ENCODE data around the gene TMPRSS2.

TMPRSS2 gene

DNA sequence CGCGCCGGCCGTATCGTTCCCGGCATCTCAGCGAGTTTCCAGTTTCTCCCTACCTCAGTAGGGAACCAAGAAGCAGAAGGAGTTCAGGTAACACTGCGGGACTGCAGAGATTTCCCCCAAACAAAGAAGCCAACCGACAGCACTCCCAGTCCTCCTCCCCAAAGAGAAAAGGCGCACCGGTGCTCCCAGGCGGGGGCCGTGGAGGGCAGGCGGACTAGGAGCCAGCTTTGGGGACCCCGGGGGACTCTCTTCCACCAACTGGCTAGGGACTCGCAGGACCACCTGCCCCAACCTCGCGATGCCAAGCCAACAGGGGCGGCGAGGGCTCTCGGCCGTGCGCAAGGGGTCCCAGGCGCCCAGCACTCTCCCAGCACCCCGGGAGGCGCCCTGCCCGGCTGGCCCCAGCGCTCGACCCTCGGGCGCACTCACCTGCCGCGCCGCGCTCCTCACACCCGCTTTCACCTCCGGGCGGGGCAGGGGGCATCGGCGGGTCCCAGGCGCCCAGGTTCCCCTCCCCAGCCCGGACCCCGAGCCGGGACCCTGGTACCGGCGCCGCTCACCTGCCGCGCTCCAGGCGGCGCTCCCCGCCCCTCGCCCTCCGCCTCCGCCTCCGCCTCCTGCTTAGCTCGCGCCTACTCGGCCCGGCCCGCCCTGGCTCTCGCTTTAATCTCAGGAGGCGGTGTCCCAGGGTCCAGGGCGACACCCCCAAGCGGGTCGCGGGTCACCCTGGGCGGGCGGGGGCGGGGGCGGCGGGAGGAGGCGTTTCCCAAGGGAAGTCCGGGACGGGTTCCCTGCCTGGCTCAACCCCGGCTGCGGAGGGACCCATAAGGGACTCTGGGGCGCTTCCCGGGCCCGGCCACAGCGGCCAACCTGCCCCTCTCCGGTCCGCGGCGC lies at the start of gene TMPRSS2:
Gene TMPRSS2 (minus strand): TSS at position 638 of the 894 bp plus-strand sequence. CDS start 10,025 bp downstream, outside the sequence.
- DNase-seq, result no peak

DNA sequence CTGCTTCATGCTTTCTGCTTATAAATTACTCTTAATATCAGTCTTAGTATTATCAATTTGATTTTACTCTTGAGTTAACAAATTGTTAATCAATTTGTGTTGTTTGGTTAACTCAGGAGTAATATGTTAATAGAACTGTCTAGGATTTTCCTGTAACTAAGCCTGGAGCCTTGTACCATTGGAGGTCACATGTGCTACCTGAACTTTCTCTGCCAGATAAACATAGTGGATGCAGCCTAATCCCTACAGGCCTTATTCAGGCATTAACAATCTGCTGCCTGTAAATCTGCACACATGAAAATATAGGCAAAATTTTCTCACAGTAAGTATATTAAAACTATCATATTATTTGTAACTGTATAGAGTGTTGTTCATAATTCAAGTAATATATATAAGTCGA lies 47.1 kb upstream of the TMPRSS2 start:
- no peak for DNase-seq

DNA sequence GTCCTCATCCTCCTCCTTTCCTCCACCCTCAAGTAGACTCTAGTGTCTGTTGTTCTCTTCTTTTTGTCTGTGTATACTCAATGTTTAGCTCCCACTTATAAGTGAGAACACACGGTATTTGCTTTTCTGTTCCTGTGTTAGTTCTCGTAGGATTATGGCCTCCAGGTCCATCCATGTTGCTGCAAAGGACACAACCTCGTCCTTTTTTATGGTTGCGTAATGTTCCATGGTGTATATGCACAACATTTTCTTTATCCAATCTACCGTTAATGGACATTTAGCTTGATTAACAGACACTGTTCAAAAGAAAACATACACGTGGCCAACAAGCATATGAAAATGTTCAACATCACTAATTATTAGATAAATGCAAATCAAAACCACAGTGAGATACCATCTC lies 44.3 kb upstream of the TMPRSS2 start:
- no peak for DNase-seq

GRCh38 chr21:41548781-41549180 lies 40.8 kb upstream of the TMPRSS2 start:
- no peak for DNase-seq

- DNase-seq, result no peak
Measured at GRCh38 chr21:41547111-41547510, 39.2 kb upstream of the TMPRSS2 start.

GRCh38 chr21:41545500-41546359 lies 37.8 kb upstream of the TMPRSS2 start:
- DNase-seq, result no peak

DNA sequence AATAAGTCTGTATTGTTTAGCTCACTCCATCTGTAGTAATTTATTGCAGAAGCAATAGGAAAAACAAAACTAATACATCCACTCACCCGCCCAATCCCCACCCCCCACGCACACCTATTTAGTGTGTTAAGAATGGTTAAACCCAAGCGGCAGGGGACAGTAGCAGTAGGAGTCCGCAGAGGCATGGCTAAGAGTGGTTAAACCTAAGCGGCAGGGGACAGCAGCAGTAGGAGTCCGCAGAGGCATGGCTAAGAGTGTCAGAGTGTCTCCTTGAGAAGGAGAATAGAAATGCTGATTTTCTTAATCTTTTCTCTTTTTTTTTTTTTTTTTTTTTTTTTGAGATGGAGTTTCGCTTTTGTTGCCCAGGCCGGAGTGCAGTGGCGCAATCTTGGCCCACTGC lies 34.8 kb upstream of the TMPRSS2 start:
- DNase-seq, result no peak

DNA sequence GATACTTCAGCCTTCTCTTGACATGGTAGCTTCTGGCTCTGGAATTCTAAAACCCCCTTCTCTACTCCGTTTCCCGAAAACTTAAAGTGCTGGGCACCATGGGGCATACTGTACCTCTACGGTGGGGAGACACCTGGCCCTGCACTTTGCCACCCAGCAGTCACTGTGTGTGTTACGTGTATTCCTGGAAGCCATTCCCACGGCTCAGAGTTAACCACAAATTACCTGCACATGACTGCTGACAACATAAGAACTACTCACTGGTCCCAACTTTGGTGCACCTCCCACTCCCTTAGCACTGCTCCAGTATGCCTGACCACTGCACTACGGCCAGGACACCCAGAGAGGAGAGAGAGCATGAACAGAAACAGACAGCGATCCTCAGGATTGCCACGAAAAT lies 29.4 kb upstream of the TMPRSS2 start:
- DNase-seq, result no peak

GRCh38 chr21:41536827-41537103 lies 28.8 kb upstream of the TMPRSS2 start:
- DNase-seq, result no peak

DNA sequence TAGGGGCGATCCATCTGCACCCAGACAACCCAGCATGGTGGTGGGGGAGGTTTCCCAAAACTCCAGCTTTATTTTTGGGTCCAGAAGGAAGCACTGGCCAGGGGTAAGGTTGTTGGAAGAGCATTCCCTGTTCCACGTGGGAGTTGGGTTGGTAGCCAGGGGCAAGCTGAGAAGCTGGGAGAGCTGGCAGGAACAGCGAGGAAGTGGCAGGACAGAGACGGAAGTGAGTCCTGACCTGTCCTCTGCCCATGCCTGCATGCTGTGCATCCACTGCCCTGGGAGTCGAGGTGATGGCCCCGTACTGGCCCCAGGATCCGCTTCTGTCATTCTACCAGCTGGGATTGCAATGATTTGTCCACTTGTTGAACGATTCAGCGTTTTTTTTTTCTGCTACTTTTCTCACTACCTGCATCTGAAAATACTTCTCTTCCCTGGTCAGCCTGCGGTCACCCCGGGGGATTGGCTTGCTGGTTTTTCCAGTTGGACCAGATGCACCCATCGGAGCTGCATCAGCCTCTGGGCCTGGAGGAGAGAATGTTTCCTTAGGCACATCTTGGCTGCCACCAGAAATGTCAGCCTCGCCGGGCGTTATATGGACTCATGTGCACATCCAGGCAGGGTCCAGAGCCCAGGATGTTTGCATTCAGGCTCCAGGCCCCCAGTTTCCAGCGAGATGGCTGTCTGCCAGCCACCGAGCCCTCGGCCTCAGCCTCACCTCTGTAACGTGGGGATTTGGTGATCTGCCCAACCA lies 28.3 kb upstream of the TMPRSS2 start:
- DNase-seq, result no peak

DNA sequence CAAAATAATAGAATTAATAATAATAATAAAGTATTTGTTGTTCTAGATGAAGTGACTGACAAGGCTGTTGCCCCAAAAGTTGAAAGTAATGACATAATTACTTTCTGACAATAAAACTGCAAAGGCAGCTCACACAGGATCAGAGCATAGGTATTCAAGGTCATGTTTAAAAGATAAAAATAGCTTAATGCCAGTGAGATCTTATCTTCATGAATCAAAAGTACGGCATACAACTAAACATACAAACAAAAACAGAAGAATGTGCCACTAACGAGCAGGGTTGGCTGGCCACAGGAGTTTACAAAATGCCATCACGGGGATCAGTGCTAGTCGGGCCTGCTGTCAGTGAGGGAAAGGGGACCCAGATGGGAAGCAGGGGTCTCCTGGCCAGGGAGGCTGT lies 22.4 kb upstream of the TMPRSS2 start:
- DNase-seq, result no peak

- DNase-seq, result no peak
Measured at GRCh38 chr21:41529769-41530168, 21.8 kb upstream of the TMPRSS2 start.

- DNase-seq, result no peak
Measured at GRCh38 chr21:41526478-41527087, 18.6 kb upstream of the TMPRSS2 start.

GRCh38 chr21:41523175-41523574 lies 15.2 kb upstream of the TMPRSS2 start:
- no peak for DNase-seq

DNA sequence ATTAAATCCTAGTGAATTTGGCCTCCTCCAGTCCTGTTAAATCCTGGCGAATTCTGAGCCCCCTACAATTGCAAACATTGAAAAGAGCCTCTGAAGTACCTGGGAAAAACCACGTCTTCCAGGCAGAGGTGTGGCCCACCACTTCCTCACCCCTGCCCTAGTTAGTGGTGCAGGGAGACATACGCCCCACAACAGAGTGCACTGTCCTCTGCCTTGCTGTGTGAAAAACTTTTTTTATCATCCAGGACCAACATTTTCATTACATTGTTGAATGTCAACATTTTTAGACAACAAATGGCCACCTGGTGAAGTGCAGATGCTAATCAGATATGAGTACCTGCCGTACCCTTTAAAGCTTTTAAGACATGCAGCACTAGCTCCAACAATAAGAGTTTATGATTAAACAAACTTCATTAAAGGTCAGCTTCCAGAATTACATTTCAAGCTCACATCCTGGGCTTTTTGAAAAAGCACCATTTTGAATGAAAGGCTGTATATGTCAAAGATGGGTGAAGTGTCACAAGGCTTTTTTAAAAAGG lies 13.6 kb upstream of the TMPRSS2 start:
- no peak for DNase-seq

DNA sequence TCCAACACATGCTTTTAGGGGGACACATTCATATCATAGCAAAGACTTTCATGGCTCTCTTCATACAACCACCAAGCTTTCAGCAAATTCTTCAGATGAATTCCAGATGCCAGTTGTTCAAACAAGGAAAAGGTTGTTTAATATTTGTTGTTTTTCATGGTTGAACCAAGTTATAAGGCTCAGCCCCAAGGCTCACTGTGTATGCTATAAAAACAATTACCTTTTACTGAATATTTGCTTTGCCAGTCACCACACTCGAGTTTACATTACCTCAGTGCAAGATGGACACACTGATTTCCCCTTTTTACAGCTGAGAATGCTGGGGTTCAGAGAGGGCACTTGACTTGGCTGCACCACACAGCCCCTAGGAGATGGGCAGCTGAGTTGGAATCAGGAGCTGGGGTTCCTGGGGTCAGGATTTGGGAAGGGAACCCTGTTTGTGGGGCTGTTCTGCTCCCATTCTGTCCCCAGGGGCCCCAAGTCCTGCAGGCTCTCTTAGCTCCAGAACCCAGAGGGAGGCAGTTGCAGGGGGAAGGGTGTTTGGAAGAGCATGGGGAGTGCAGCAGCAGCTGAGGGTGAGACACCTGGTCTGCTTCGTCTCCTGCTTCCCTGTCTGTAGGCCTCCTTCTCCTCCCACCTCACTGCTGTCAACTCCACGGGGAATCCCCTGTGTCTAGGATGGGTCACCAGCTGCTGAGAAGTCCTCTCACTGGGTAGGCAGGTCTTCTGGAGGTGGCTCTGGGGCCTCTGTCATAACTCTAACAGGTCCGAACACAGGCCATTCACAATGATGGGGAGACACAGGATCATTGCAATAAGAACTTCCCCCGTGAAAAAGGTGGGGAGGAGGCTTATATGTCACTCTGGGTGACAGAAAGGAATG lies 12.8 kb upstream of the TMPRSS2 start:
- no peak for DNase-seq

- DNase-seq, result no peak
Measured at GRCh38 chr21:41519806-41520559, 12.0 kb upstream of the TMPRSS2 start.

DNA sequence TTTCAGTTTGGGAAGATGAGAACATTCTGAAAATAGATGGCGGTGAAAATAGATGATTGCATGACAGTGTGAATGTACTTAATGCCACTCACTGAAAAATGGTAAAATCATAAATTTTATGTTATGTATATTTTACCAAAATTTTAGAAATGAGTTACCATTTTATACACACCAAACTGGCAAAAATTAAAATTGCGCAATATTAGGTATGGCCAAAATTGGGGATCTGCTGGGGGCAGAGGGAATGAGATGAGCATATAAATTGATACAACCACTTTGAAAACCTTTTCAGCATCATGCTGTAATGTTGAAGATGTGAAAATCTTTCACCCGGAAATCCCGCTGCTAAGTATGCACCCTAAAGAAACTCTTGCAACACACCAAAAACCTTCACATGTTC lies 10.8 kb upstream of the TMPRSS2 start:
- DNase-seq, result no peak

- no peak for DNase-seq
Measured at GRCh38 chr21:41511858-41512257, 3.9 kb upstream of the TMPRSS2 start.

GRCh38 chr21:41510500-41510899 lies 2.5 kb upstream of the TMPRSS2 start:
- no peak for DNase-seq

DNA sequence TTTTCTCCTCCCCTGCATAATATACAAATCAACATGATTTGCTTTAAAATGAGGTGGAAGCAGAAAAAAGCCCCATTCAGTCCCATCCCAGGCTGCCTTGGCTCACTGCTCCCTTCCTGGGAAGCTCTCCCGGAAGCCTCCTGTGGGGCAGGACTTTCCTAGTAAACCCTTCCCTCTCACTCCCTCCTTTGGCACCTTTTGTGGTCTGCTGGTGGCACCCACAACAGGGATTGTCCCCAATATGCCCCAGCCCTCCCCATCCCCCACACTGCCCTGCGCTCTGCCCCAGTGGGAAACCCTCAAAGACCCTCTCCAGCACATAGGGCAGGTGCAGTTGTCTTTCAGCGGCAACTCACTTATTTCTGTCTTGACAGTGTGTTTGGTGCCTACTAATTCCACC lies 1.8 kb upstream of the TMPRSS2 start:
- DNase-seq, result no peak
